ENCODE results near the gene C1orf50. TPM values are rescaled to one million over a fixed set of nuclear protein-coding genes. Genes with fewer than 3 reads are reported as not detected.
A peak's percentile ranks its signal among the peaks of the same experiment; 100 is the strongest.
"Not testable (repeated sequence)": the region's sequence is repeated elsewhere in the genome, so short reads cannot be mapped to it uniquely, and the experiment has no call there.

The C1orf50 gene
- total RNA-seq, 2 donors from 2014 or later, result 3.0 to 3.6 TPM

DNA sequence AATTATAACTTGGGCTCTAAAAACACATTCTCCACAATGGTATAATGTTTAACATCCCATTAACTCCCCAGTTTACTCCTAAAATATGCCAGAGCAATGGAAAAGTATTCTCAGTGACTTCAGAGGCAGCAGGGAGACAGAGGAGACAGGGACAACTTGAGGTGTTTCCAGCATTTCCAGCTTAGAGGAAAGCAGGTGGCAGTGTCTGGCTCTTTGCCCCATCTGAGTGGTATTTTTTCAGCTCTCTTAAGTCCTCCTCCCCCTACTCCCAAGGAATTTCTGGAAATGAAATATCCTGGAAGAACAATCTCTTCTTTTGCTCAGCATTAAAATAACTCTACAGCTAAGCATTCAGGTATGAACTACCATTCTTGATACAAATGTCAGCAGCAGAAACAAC, 39.1 kb downstream of the C1orf50 start:
- H3K27ac ChIP-seq, result no peak overlapping the region
- H3K9me3 ChIP-seq, result no peaks in the 10 kb centered on the region
- H3K36me3 ChIP-seq, result peaks cover 5% of the 10 kb centered on the region
- no peak for TF ChIP-seq CTCF (IDR thresholded peaks at IDR 0.05)
- DNase-seq (ENCODE audit: low spot score), result no peak
- no peaks in the 10 kb centered on the region for H3K27me3 ChIP-seq
- no peak overlapping the region for H3K4me3 ChIP-seq
- H3K4me1 ChIP-seq, result no peaks in the 10 kb centered on the region

GRCh38 chr1:42806593-42806992, 39.5 kb downstream of the C1orf50 start:
- Histone ChIP-seq H3K9me3 (no peaks in the 10 kb centered on the region), H3K27ac (no peak overlapping the region), H3K27me3 (no peaks in the 10 kb centered on the region), H3K4me3 (no peak overlapping the region), H3K4me1 (no peaks in the 10 kb centered on the region), H3K36me3 (peaks cover 5% of the 10 kb centered on the region)
- no peak for DNase-seq (ENCODE audit: low spot score)
- no peak for TF ChIP-seq CTCF (IDR thresholded peaks at IDR 0.05)

DNA sequence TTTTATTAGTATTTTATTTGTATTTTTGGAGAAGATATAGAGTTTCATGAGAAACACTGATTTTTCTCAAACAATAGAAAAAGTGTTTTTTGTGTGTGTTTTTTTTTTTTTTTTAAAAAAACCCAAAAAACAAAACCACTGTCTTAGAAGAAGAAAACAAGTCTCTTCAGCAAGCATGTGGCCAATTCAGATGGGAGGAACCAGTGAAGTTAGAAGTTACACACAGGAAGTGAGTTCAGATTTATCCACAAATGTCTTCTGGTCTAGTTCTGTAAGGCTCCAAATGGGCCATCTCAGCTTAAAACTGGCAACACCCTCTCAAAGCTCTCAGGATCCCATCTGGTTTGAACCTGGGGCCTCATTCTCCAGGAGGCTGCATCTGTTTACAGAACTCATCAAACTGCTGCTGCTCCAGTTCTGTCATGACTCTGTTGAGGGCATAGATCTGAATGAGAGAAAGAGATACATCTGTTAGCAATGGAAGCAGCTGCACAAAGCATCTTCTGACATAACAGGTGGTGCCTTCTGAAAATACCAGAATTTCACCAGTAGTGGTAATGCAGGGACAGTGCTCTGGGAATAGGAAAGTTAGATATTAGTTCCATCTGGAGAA, 40.1 kb downstream of the C1orf50 start:
- H3K27me3 ChIP-seq, result no peaks in the 10 kb centered on the region
- TF ChIP-seq CTCF (IDR thresholded peaks at IDR 0.05), result no peak
- H3K9me3 ChIP-seq, result no peaks in the 10 kb centered on the region
- H3K4me3 ChIP-seq, result no peak overlapping the region
- H3K4me1 ChIP-seq, result no peaks in the 10 kb centered on the region
- peaks cover 5% of the 10 kb centered on the region for H3K36me3 ChIP-seq
- no peak for DNase-seq (ENCODE audit: low spot score)
- H3K27ac ChIP-seq, result no peak overlapping the region

DNA sequence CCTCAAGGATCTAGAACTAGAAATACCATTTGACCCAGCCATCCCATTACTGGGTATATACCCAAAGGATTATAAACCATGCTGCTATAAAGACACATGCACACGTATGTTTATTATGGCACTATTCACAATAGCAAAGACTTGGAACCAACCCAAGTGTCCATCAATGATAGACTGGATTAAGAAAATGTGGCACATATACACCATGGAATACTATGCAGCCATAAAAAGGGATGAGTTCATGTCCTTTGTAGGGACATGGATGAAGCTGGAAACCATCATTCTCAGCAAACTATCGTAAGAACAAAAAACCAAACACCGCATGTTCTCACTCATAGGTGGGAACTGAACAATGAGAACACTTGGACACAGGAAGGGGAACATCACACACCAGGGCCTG, 47.8 kb downstream of the C1orf50 start:
- H3K36me3 ChIP-seq; H3K27me3 ChIP-seq; H3K27ac ChIP-seq; H3K4me3 ChIP-seq; H3K9me3 ChIP-seq; DNase-seq (ENCODE audit: low spot score): not testable (repeated sequence)
- H3K4me1 ChIP-seq, result peaks cover 0 to 21% of the 10 kb centered on the region in 2 donors

DNA sequence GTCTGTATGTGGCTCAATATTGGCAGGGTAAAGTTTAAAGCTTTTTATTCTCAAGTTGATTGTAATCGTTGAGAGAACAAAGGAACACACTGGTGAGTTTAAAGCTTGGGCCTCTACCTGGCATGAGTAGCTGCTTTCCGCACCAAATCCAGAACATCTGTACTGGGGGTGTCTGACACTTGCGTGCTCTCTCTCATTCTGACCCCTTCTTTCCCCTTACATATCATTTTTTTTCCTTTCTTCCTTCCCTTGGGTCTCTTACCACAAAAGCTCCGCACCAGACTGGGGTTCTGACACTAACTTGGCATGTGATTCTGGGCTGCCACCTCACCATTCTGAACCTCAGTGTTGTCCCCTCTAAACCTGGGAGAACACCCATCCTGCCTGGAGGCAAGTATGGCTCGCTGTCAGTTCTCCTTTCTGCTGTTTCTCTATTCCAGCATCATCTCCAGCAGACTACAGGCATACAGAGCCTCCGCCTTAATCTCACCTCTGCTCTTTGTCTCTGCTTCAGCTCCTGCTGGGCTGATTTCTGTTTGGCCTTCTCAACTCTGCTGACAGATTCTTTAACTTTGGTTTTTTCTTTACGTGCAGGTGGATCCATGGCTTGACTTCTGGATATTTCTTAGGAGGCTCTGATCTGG, 49.0 kb downstream of the C1orf50 start:
- H3K4me1 ChIP-seq, result peaks cover 0 to 21% of the 10 kb centered on the region in 2 donors
- H3K27ac ChIP-seq, result peak overlapping the region; percentile 97 to 99
- peak overlapping the region; percentile 72 to 90 for H3K4me3 ChIP-seq
- H3K36me3 ChIP-seq, result no peaks in the 10 kb centered on the region
- no peaks in the 10 kb centered on the region for H3K9me3 ChIP-seq
- no peaks in the 10 kb centered on the region for H3K27me3 ChIP-seq
- DNase-seq (ENCODE audit: low spot score), result no peak
- TF ChIP-seq CTCF (IDR thresholded peaks at IDR 0.05), result no peak

DNA sequence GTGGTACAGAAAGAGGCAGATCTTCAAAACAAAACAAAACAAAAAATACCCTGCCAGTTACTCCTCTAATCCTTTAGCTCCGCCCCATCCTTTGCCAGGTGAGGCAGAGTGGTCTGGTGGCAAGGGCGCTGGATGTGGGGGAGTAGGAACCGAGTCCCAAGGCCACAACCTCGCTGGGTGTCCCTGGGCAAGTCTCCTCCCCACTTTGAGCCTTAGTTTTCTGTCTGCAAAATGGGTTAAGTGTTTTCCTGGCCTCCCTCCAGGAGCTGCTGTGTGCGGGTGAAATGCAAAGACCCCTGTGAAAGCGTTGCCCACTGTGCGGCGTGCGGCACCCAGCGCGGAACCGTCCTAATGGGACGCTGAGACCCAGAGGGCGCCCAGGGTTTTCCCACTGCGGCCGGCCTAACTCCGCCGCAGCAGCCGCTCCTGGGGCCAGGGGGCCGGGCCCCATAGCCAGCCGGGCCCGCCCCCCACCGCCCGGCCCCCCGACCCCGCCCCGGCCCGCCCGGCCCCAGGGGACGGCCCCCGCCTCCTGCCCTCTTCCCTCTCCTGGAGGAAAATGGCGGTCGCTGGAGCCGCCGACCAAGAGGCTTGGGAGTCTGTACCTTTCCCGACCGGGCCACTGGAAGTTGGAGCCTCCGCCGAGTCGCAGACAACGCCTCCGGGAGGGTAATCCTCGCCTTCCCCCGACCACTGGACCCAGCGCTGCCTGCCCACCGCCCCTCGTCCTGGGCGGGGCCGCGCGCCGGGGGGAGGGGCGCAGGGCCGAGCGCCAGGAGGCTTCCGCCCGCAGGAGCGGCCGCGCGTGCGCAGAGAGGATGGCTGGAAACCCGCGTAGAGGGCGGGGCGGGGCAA, 49.8 kb downstream of the C1orf50 start, which contains the start of the genes ERMAP and SVBP:
Gene ERMAP, plus strand, starts transcription at position 538 of the 855 bp plus-strand sequence. CDS start 13,327 bp downstream, outside the sequence.
Gene SVBP, minus strand, starts transcription at position 813 of the 855 bp plus-strand sequence. CDS start 853 bp downstream, outside the sequence.
- Histone ChIP-seq H3K36me3 (no peaks in the 10 kb centered on the region), H3K27me3 (no peaks in the 10 kb centered on the region), H3K4me3 (peak within 1 kb of the TSS; percentile 72 to 90), H3K27ac (peak within 1 kb of the TSS; percentile 97 to 99), H3K9me3 (no peaks in the 10 kb centered on the region), H3K4me1 (peaks cover 0 to 21% of the 10 kb centered on the region in 2 donors)
- DNase-seq (ENCODE audit: low spot score), result peak; percentile 86
- TF ChIP-seq CTCF (IDR thresholded peaks at IDR 0.05), result no peak
